ENCODE results near the gene CETN3.

The CETN3 gene

DNA sequence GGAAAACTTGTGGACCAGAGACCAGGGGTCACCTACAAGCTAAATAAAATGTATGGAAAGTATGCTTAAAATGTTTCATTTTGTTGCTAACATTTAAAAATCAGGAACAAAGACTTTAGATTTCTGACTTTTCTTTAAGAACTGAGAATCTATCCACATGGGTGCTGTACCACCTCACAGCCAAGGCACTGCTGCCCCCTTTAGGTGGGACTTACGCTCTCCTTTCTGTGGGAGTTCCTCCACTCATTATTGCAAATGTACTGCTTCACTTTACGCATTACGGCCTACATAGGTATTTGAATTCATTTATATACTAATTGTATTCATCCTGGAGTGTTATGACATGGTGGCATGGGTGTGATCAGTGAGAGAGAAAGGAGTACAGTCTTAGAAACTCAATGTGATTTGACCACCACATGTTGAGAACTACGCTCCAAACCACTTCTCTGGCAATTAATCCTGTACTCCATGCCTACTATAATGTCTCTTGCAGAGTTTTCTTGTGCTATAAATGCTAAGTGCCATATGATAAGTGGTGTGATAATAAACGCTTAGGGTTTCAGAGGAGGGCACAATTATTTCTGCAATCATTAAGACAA lies 24.7 kb upstream of the CETN3 start:
- Histone ChIP-seq H3K36me3 (no peaks in the 10 kb centered on the region), H3K4me1 (no peaks in the 10 kb centered on the region), H3K4me3 (no peak overlapping the region), H3K27ac (no peak overlapping the region), H3K27me3 (no peaks in the 10 kb centered on the region), H3K9me3 (no peaks in the 10 kb centered on the region)
- intact Hi-C loops (cut with DNase I; ENCODE audit: low total_unique reads), result loop anchor here (10.0 kb wide), 1 partner anchor 351 kb away; no protein-coding TSS in a partner anchor
- DNase-seq, result no peak
- TF ChIP-seq, protein P1, sequence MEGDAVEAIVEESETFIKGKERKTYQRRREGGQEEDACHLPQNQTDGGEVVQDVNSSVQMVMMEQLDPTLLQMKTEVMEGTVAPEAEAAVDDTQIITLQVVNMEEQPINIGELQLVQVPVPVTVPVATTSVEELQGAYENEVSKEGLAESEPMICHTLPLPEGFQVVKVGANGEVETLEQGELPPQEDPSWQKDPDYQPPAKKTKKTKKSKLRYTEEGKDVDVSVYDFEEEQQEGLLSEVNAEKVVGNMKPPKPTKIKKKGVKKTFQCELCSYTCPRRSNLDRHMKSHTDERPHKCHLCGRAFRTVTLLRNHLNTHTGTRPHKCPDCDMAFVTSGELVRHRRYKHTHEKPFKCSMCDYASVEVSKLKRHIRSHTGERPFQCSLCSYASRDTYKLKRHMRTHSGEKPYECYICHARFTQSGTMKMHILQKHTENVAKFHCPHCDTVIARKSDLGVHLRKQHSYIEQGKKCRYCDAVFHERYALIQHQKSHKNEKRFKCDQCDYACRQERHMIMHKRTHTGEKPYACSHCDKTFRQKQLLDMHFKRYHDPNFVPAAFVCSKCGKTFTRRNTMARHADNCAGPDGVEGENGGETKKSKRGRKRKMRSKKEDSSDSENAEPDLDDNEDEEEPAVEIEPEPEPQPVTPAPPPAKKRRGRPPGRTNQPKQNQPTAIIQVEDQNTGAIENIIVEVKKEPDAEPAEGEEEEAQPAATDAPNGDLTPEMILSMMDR (IDR thresholded peaks at IDR 0.05), result peak; percentile 35 to 58

DNA sequence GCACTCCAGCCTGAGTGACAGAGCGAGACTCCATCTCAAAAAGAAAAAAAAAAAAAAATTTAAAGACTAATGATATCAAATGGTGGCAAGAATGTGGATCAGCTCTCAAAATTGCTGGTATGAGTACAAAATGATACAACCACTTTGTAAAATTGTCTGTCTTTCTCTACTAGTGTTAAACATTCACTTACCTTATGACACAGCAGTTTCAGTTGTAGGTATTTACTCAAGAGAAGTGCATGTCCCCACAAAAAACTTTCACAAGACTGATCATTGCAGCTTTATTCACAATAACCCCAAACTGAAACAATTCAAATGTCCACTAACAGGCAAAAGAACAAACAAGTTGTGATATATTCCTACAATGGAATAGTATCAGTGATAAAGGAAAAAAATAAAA lies 14.7 kb upstream of the CETN3 start:
- no peaks in the 10 kb centered on the region for H3K4me1 ChIP-seq
- DNase-seq, result no peak
- no peaks in the 10 kb centered on the region for H3K36me3 ChIP-seq
- no peaks in the 10 kb centered on the region for H3K27me3 ChIP-seq
- no peak overlapping the region for H3K27ac ChIP-seq
- no peaks in the 10 kb centered on the region for H3K9me3 ChIP-seq
- intact Hi-C loops (cut with DNase I; ENCODE audit: low total_unique reads), result no loop called here
- no peak overlapping the region for H3K4me3 ChIP-seq
- TF ChIP-seq, protein P1 (IDR thresholded peaks at IDR 0.05), result no peak

DNA sequence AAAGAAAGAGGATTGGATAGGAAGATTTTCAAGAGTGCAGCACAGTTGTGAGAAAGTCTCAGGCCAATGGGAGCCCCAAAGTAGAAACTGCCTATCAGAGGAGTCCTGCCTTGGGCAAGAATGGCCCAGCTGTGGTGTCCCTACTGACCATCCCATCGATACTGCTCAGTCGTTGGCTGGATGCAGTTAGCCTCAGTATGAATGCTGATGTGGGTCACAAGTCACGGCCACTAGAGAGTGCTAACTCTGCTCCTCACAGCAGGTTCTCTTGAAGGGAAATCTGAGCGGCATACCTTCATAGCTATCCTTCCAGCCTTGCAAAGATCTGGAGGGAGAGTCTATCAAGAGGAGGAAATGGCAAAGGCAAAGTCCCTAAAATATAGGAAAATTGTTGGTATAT lies 11.6 kb upstream of the CETN3 start:
- Histone ChIP-seq H3K4me1 (no peaks in the 10 kb centered on the region), H3K4me3 (no peak overlapping the region), H3K36me3 (no peaks in the 10 kb centered on the region), H3K27me3 (no peaks in the 10 kb centered on the region), H3K9me3 (no peaks in the 10 kb centered on the region), H3K27ac (no peak overlapping the region)
- TF ChIP-seq, protein P1 (IDR thresholded peaks at IDR 0.05), result no peak
- no peak for DNase-seq
- intact Hi-C loops (cut with DNase I; ENCODE audit: low total_unique reads), result no loop called here

DNA sequence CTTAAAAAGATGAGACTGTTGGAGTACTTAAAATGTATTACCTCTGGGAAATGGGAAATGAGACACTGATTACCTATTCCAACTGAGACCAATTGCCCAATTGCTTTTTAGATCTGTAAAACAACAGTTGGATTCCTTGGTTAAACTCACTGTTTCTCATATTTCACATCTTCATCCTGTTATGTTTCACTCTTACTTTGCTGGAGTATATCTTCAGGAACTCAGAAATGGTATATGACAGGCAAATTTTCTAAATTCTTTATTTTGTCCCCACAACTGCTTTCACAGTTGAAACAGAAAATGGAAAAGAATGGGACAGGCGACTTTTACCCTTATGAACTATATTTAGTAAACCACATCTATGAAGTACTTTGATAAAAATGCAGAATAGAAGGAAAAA lies 8.7 kb upstream of the CETN3 start:
- no peak overlapping the region for H3K27ac ChIP-seq
- TF ChIP-seq, protein P1 (IDR thresholded peaks at IDR 0.05), result no peak
- no peaks in the 10 kb centered on the region for H3K9me3 ChIP-seq
- DNase-seq, result no peak
- H3K4me3 ChIP-seq, result no peak overlapping the region
- intact Hi-C loops (cut with DNase I; ENCODE audit: low total_unique reads), result no loop called here
- no peaks in the 10 kb centered on the region for H3K36me3 ChIP-seq
- H3K27me3 ChIP-seq, result no peaks in the 10 kb centered on the region
- H3K4me1 ChIP-seq, result no peaks in the 10 kb centered on the region

DNA sequence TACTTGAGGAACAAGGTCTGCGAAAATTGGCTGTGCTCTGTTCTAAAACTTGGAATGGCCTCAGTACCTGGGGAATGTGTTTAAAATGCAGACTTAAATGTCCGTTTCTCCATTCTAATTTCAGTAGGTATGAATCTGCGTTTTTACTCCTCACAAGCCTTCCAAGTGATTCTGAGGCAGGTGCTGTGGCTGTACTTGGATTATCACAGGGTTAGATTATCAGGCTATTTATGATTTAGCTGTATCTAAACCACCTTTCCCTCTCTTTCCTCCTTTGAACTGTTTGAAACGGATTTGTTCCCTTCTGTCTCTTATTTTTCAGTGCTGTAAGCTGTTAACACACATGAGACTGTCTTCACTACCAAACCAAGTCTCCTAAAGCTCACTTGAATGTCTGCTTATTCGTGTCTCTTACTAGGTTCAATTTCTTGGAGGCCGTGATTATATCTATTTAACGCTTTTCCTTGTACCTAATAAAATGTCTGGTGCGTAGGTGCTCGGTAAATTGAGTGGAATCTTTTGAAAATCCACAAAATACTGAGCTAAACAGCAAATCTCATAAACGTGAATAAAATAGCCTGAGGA lies 714 bp upstream of the CETN3 start:
- Histone ChIP-seq H3K27ac (peak overlapping the region; percentile 94 to 96), H3K4me3 (peak overlapping the region; percentile 85), H3K36me3 (no peaks in the 10 kb centered on the region), H3K4me1 (peaks cover 0 to 11% (median 5%) of the 10 kb centered on the region in 4 donors), H3K27me3 (no peaks in the 10 kb centered on the region), H3K9me3 (no peaks in the 10 kb centered on the region)
- intact Hi-C loops (cut with DNase I; ENCODE audit: low total_unique reads), result no loop called here
- TF ChIP-seq, protein P1 (IDR thresholded peaks at IDR 0.05), result no peak
- no peak for DNase-seq
